HG02973 (cell line): Measurements from ENCODE around the gene OR5A1.

Source experiments
- ATAC-seq: cut with Tn5 transposase; IDR thresholded peaks from one replicate; pipeline ENCODE4 v1.9.1; 2021; ENCODE audit warnings: moderate library complexity; ENCODE audit not compliant: unreplicated experiment

OR5A1 gene

GRCh38 chr11:59475176-59475575 lies 38.9 kb downstream of the OR5A1 start:
- no peak for ATAC-seq

DNA sequence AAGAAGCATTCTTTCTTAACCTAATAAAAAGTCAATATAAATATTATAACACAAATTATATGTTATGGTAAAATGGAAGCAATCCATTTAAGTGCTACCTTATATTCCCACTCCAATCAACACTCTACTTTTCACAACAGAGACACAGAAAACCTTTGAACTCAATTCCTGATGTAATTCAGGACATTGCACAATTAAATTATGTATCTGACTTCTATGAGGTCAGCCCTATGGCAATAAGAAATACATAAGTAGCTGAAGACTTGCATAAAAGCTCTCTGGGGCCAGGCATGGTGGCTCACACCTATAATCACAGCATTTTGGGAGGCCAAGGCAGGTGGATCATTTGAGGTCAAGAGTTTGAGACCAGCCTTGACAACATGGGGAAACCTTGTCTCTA lies 43.6 kb downstream of the OR5A1 start:
- no peak for ATAC-seq

- no peak for ATAC-seq
Measured at GRCh38 chr11:59480359-59480758, 44.1 kb downstream of the OR5A1 start.
